GM23338 (cell line): ENCODE results near the gene RBAK. TPM values are rescaled to one million over a fixed set of nuclear protein-coding genes. Genes with fewer than 3 reads are reported as not detected.

Experiments
- ATAC-seq: fragments of 200-7000 bp; cut with Tn5 transposase; 3 replicates; pipeline ENCODE4 v1.9.1; 2020
- DNase-seq: peaks from one replicate; pipeline ENCODE4 v3.0.0-alpha.2; 2015; ENCODE audit warnings: low spot score
- H2AFZ ChIP-seq: fragments of 200-600 bp; sonication (generic); 2 replicates; pipeline ENCODE4 v1.8.0; 2016; ENCODE audit warnings: antibody characterized with exemption, mild to moderate bottlenecking, moderate library complexity
- H3F3A ChIP-seq: fragments of 200-600 bp; sonication (generic); replicated peaks from 2 replicates; pipeline ENCODE4 v1.8.0; 2017; ENCODE audit warnings: antibody characterized with exemption, mixed run types, low read depth
- H3K27ac ChIP-seq: fragments of 200-600 bp; sonication (generic); 2 replicates; pipeline ENCODE4 v1.6.1; 2016; ENCODE audit warnings: low read depth
- H3K27me3 ChIP-seq: fragments of 200-600 bp; sonication (generic); 2 replicates; pipeline ENCODE4 v1.8.0; 2016; ENCODE audit warnings: mild to moderate bottlenecking, mixed run types, moderate library complexity; ENCODE audit not compliant: insufficient read depth
- H3K36me3 ChIP-seq: fragments of 200-600 bp; sonication (generic); 2 replicates; pipeline ENCODE4 v1.8.0; 2016; ENCODE audit warnings: mild to moderate bottlenecking; ENCODE audit not compliant: insufficient read depth
- H3K4me1 ChIP-seq: fragments of 200-600 bp; sonication (generic); 2 replicates; pipeline ENCODE4 v1.8.0; 2016; ENCODE audit warnings: mild to moderate bottlenecking, moderate library complexity; ENCODE audit not compliant: insufficient read depth
- H3K4me2 ChIP-seq: fragments of 200-600 bp; sonication (generic); 2 replicates; pipeline ENCODE4 v1.7.1; 2017; ENCODE audit warnings: mixed run types
- H3K4me3 ChIP-seq: fragments of 200-600 bp; sonication (generic); 2 replicates; pipeline ENCODE4 v1.6.1; 2016; ENCODE audit warnings: mixed run types
- H3K79me2 ChIP-seq: fragments of 200-600 bp; sonication (generic); replicated peaks from 2 replicates; pipeline ENCODE4 v1.8.0; 2017; ENCODE audit warnings: mild to moderate bottlenecking; ENCODE audit not compliant: insufficient read depth
- H3K9me2 ChIP-seq: fragments of 200-600 bp; sonication (generic); 2 replicates; pipeline ENCODE4 v1.8.0; 2017; ENCODE audit not compliant: insufficient read depth
- H4K20me1 ChIP-seq: fragments of 200-600 bp; sonication (generic); replicated peaks from 2 replicates; pipeline ENCODE4 v1.8.0; 2017; ENCODE audit warnings: mild to moderate bottlenecking; ENCODE audit not compliant: insufficient read depth
- H3K27ac Mint-ChIP-seq: 2 replicates; pipeline ENCODE4 v1.8.0; 2020; ENCODE audit warnings: inconsistent platforms, mild to moderate bottlenecking, moderate library complexity, mixed read lengths
- H3K27me3 Mint-ChIP-seq: 3 replicates; pipeline ENCODE4 v1.8.0; 2022; ENCODE audit warnings: low read depth, mild to moderate bottlenecking, moderate library complexity, mixed read lengths, inconsistent platforms; ENCODE audit not compliant: insufficient read depth, poor library complexity
- H3K36me3 Mint-ChIP-seq: 3 replicates; pipeline ENCODE4 v1.8.0; 2021; ENCODE audit warnings: low read depth, mild to moderate bottlenecking, inconsistent platforms, moderate library complexity, mixed read lengths
- H3K4me1 Mint-ChIP-seq: 3 replicates; pipeline ENCODE4 v1.8.0; 2020; ENCODE audit warnings: mild to moderate bottlenecking, inconsistent platforms, mixed read lengths
- H3K4me3 Mint-ChIP-seq: 3 replicates; pipeline ENCODE4 v1.8.0; 2021; ENCODE audit warnings: moderate library complexity, mild to moderate bottlenecking, inconsistent platforms, mixed read lengths
- H3K9me3 Mint-ChIP-seq: 3 replicates; pipeline ENCODE4 v1.8.0; 2020; ENCODE audit warnings: moderate library complexity, mild to moderate bottlenecking, inconsistent platforms, mixed read lengths
- CTCF ChIP-seq, 2 experiments: fragments of 200-600 bp in 1 of 2; sonication (generic) in 1 of 2; conservative IDR thresholded peaks; 2 replicates each; pipeline versions ENCODE4 v1.5.1 to v1.6.1; 2016 to 2017; ENCODE audit warnings: antibody characterized with exemption in 2 of 2, low read depth in 2 of 2, mild to moderate bottlenecking in 2 of 2, moderate library complexity in 1 of 2
- EZH2 ChIP-seq: fragments of 200-600 bp; sonication (generic); IDR thresholded peaks from one replicate; pipeline ENCODE4 v1.8.0; 2017; ENCODE audit warnings: antibody characterized with exemption, mild to moderate bottlenecking, low read depth; ENCODE audit not compliant: unreplicated experiment
- POLR2AphosphoS5 ChIP-seq: IDR thresholded peaks from 2 replicates; pipeline ENCODE4 v1.6.1; 2016; ENCODE audit warnings: antibody characterized with exemption, low read depth
- STAT1 ChIP-seq: IDR thresholded peaks from one replicate; pipeline ENCODE4 v1.6.1; 2016; ENCODE audit warnings: antibody characterized with exemption; ENCODE audit not compliant: unreplicated experiment
- ZNF331 ChIP-seq: fragments of 250-450 bp; sonication (Bioruptor Pico); IDR thresholded peaks from 2 replicates; pipeline ENCODE4 v1.5.0; 2020; ENCODE audit warnings: low read depth, mild to moderate bottlenecking, moderate library complexity
- ZNF462 ChIP-seq: fragments of 250-450 bp; sonication (Bioruptor Pico); IDR thresholded peaks from 2 replicates; pipeline ENCODE4 v1.5.0; 2020; ENCODE audit warnings: mild to moderate bottlenecking, moderate library complexity
- polyA plus RNA-seq: library from polyadenylated mRNA; unstranded; fragments of >200 nt; fragmentation: Nextera tagmentation; extraction: Ambion mirVana; gene quantifications from 2 replicates; pipeline ENCODE4 v1.2.1, GENCODE V29; 2016
- total RNA-seq: library from RNA; depleted of rRNA; stranded (reverse); fragments of >200 nt; shearing (Covaris generic); gene quantifications from 2 replicates; pipeline ENCODE4 v1.2.3, GENCODE V29; 2014

RBAK gene
- total and polyA plus RNA-seq, 2 experiments from 2014 or later = 6.5 to 15.2 TPM

GRCh38 chr7:5001911-5002310 lies 43.7 kb upstream of the RBAK start:
- no peaks in the 10 kb centered on the region for H3K9me2 ChIP-seq
- H3K79me2 ChIP-seq = no peaks in the 10 kb centered on the region
- H3K4me2 ChIP-seq = no peak overlapping the region
- H3F3A ChIP-seq = no peaks in the 10 kb centered on the region
- Mint-ChIP-seq H3K27ac (no peak overlapping the region), H3K4me3 (no peak overlapping the region), H3K36me3 (peaks cover 23% of the 10 kb centered on the region; the same call in 2 of the 3 replicates), H3K27me3 (peaks cover 1% of the 10 kb centered on the region), H3K4me1 (peaks cover 3% of the 10 kb centered on the region; the same call in 1 of the 3 replicates), H3K9me3 (no peaks in the 10 kb centered on the region)
- ATAC-seq (no peak), DNase-seq (no peak)
- TF ChIP-seq ZNF462 (CRISPR knock-in tag) = no peak
- TF ChIP-seq CTCF (conservative IDR thresholded peaks at IDR 0.05; ENCODE audit: low read depth in 2 of 2) = no peak
- no peak for TF ChIP-seq EZH2
- TF ChIP-seq STAT1 = no peak
- no peak for TF ChIP-seq ZNF331
- no peak for TF ChIP-seq POLR2AphosphoS5
- no peaks in the 10 kb centered on the region; the same call in 1 of the 2 replicates for H3K36me3 ChIP-seq
- H3K4me1 ChIP-seq = no peaks in the 10 kb centered on the region
- H2AFZ ChIP-seq = no peak overlapping the region
- H3K27ac ChIP-seq = no peak overlapping the region
- no peak overlapping the region for H3K4me3 ChIP-seq
- no peaks in the 10 kb centered on the region for H4K20me1 ChIP-seq
- H3K27me3 ChIP-seq = no peaks in the 10 kb centered on the region
